ENCODE data around the gene NRCAM. TPM values are rescaled to one million over a fixed set of nuclear protein-coding genes. Genes with fewer than 3 reads are reported as not detected.

Gene NRCAM
- total and polyA plus RNA-seq, 10 of the 15 experiments (the other 5 are each of a cell fraction or from before 2014, with no cell fraction given): 0.30 to 2.0 (median 1.0) TPM

DNA sequence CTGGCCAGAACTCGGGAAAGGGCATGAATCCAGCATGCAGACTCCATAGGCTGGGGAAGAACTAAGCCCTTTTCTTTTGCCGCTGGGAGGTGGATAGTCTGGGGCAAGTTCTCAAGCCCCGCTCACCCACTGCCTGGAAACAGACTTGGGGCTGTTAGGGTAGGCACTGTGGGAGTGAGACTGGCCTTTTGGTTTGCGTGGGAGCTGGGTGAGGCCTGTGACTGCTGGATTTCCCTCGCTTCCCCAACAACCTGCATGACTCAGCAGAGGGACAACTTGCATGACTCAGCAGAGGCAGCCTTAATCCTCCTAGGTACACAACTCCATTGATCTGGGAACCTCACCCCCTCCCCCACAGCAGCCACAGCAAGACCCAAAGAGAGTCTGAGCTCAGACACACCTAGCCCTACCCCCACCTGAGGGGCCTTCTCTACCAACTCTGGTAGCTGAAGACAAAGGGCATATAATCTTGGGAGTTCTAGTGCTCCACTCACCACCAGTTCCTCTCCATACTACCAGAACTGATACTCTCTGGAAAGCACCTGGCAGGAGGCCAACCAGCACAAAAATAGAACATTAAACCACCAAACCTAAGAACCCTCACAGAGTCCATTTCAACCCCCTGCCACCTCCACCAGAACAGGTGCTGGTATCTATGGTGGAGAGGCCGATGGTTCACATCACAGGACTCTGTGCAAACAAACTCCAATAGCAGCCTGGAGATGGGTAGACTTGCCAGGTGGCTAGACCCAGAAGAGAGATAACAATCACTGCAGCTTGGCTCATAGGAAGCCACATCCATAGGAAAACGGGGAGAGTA, 244.6 kb downstream of the NRCAM start:
- peak; percentile 57 for FAIRE-seq
- Histone ChIP-seq H2AFZ (ENCODE audit: control insufficient read depth, low read depth, low read length) (peak overlapping the region; percentile 65), H3K36me3 (ENCODE audit: control insufficient read depth in 2 of 2, insufficient read depth in 2 of 2, low read length in 1 of 2) (no peaks in the 10 kb centered on the region), H3K79me2 (ENCODE audit: control insufficient read depth, insufficient read depth, low read length) (no peaks in the 10 kb centered on the region), H3K9ac (ENCODE audit: control insufficient read depth, insufficient read depth, low read length) (no peak overlapping the region), H3K4me2 (ENCODE audit: control insufficient read depth, insufficient read depth) (peak overlapping the region; percentile 35), H4K20me1 (ENCODE audit: control insufficient read depth, insufficient read depth) (no peaks in the 10 kb centered on the region), H3K27ac (ENCODE audit: control insufficient read depth, insufficient read depth) (peak overlapping the region; percentile 76), H3K9me3 (replicated peaks; ENCODE audit: control insufficient read depth, insufficient read depth, low read length) (peaks cover 1% of the 10 kb centered on the region; the same call in 2 of the 3 replicates), H3K4me1 (ENCODE audit: control insufficient read depth, insufficient read depth, low read length) (peaks cover 9% of the 10 kb centered on the region), H3K27me3 (replicated peaks in 1 of 2; ENCODE audit: control insufficient read depth in 2 of 2, insufficient read depth in 2 of 2, low read length in 1 of 2) (no peaks in the 10 kb centered on the region), H3K4me3 (no peak overlapping the region)
- in situ Hi-C loops (cut with MboI) (no loop called here), intact Hi-C loops (cut with micrococcal nuclease; ENCODE audit: unreplicated experiment) (loop anchor here (1.0 to 2.0 kb wide), 2 partner anchors 23 to 100 kb away; no protein-coding TSS in a partner anchor)
- ChIA-PET POLR2A (no interaction called here), CTCF (interaction anchor here (1.1 to 2.4 kb wide), 5 partner anchors 16 to 286 kb away, joined by 3 to 8 read pairs (median 3); no protein-coding TSS in a partner anchor), RAD21 (ENCODE audit: unreplicated experiment) (interaction anchor here (1.2 to 2.6 kb wide), 2 partner anchors 22 to 116 kb away, joined by 3 to 11 read pairs; no protein-coding TSS in a partner anchor), SMC1A (ENCODE audit: uncharacterized antibody, unreplicated experiment) (interaction anchor here (0.9 to 3.5 kb wide), 11 partner anchors 8 to 113 kb away, joined by 3 to 19 read pairs (median 4); no protein-coding TSS in a partner anchor)
- peak; percentile 80 for DNase-seq (ENCODE audit: low read depth, low spot score)
- no TSS peak for BruUV-seq (replicated peaks)
- ATAC-seq: peak; percentile 91
- WGBS (ENCODE audit: insufficient coverage, insufficient replicate concordance, low lambda C conversion rate, missing lambda C conversion rate): 41% methylated on average over 7 of the region's 7 CpGs
- TF ChIP-seq TCF12 (IDR thresholded peaks at IDR 0.05; ENCODE audit: low read depth, low read length) (peak; percentile 67), SMARCA5 (IDR thresholded peaks at IDR 0.05) (peak; percentile 67; the same call in 1 of the 2 replicates), NRF1 (conservative IDR thresholded peaks at IDR 0.05; ENCODE audit: low read depth, low read length) (no peak), JUNB (IDR thresholded peaks at IDR 0.05) (peak; percentile 58; the same call in 1 of the 2 replicates), DPF2 (IDR thresholded peaks at IDR 0.05) (peak; percentile 93), NR2F1 (conservative IDR thresholded peaks at IDR 0.05) (0 out of 2 replicates have a peak, but pooled peaks have one; percentile 34), MEF2A (IDR thresholded peaks at IDR 0.05; ENCODE audit: insufficient read depth, low read depth, low read length) (peak; percentile 91), RCOR1 (conservative IDR thresholded peaks at IDR 0.05; ENCODE audit: low read depth, low read length) (no peak), SRF (IDR thresholded peaks at IDR 0.05; ENCODE audit: low read depth in 2 of 2, low read length in 2 of 2) (0 out of 4 replicates have a peak, but pooled peaks of 1 of the 2 experiments have one; percentile 7), TCF7 (IDR thresholded peaks at IDR 0.05; ENCODE audit: borderline replicate concordance) (no peak), IRF4 (IDR thresholded peaks at IDR 0.05; ENCODE audit: low read depth, low read length) (peak; percentile 64), SPI1 (IDR thresholded peaks at IDR 0.05; ENCODE audit: borderline replicate concordance, insufficient read depth, low read depth, low read length) (peak; percentile 77; the same call in 1 of the 2 replicates), ZNF384 (IDR thresholded peaks at IDR 0.05; ENCODE audit: borderline replicate concordance, low read depth, low read length) (no peak), YY1 (IDR thresholded peaks at IDR 0.05; ENCODE audit: low read depth, low read length) (0 out of 2 replicates have a peak, but pooled peaks have one; percentile 21), CHD1 (IDR thresholded peaks at IDR 0.05; ENCODE audit: low read depth, low read length) (no peak), RAD21 (IDR thresholded peaks at IDR 0.05; ENCODE audit: insufficient read depth, low read depth, low read length) (peak; percentile 8; the same call in 1 of the 2 replicates), BHLHE40 (IDR thresholded peaks at IDR 0.05; ENCODE audit: borderline replicate concordance in 1 of 2, low read depth in 2 of 2, low read length in 1 of 2) (peak in 1 of 2 experiments; percentile 62; a peak in 2 of 4 replicates), SP1 (IDR thresholded peaks at IDR 0.05; ENCODE audit: low read depth, low read length) (peak; percentile 66)
- TF ChIP-seq, protein P1, sequence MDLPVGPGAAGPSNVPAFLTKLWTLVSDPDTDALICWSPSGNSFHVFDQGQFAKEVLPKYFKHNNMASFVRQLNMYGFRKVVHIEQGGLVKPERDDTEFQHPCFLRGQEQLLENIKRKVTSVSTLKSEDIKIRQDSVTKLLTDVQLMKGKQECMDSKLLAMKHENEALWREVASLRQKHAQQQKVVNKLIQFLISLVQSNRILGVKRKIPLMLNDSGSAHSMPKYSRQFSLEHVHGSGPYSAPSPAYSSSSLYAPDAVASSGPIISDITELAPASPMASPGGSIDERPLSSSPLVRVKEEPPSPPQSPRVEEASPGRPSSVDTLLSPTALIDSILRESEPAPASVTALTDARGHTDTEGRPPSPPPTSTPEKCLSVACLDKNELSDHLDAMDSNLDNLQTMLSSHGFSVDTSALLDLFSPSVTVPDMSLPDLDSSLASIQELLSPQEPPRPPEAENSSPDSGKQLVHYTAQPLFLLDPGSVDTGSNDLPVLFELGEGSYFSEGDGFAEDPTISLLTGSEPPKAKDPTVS (IDR thresholded peaks at IDR 0.05; ENCODE audit: low read depth, low read length): no peak
